Transverse colon (tissue), 4 donors: ENCODE data around the gene NQO2.

Experiments used
- CTCF ChIP-seq, 5 experiments: fragments of 200-600 bp in 3 of 5; fragments of 450-650 bp in 2 of 5; sonication (generic) in 3 of 5; IDR thresholded peaks; 1 replicate in 2 of 5; 2 replicates in 3 of 5; pipeline ENCODE4 v1.5.1; 2016 to 2017; ENCODE audit warnings: antibody characterized with exemption in 5 of 5, inconsistent platforms in 3 of 5, mild to moderate bottlenecking in 2 of 5, moderate library complexity in 1 of 5
- EP300 ChIP-seq: sonication (generic); formaldehyde crosslinking; IDR thresholded peaks from one replicate; pipeline ENCODE4 v1.6.1; 2017; ENCODE audit warnings: antibody characterized with exemption, low read depth
- POLR2A ChIP-seq: fragments of 450-650 bp; IDR thresholded peaks from one replicate; pipeline ENCODE4 v1.6.1; 2016; ENCODE audit warnings: antibody characterized with exemption, mild to moderate bottlenecking, moderate library complexity
- POLR2AphosphoS5 ChIP-seq, 3 donors: sonication (generic); formaldehyde crosslinking; IDR thresholded peaks; one replicate each; pipeline ENCODE4 v1.6.1; 2016; ENCODE audit warnings: antibody characterized with exemption in 3 of 3

- TF ChIP-seq POLR2A (no peak), POLR2AphosphoS5 (IDR thresholded peaks at IDR 0.05) (no peak), CTCF (IDR thresholded peaks at IDR 0.05) (no peak), EP300 (no peak)
These were observed 11.9 kb downstream of the NQO2 start for GRCh38 chr6:3011592-3011991.
